Heart left ventricle (tissue), 16 donors: ENCODE results near the gene ZBTB34. TPM values are rescaled to one million over a fixed set of nuclear protein-coding genes. Genes with fewer than 3 reads are reported as not detected.
A peak's percentile ranks its signal among the peaks of the same experiment; 100 is the strongest.

Experiments
- ATAC-seq, 4 donors: fragments of 200-7000 bp; cut with Tn5 transposase; one replicate each; pipeline ENCODE4 v1.9.1; 2020 to 2022; ENCODE audit warnings: moderate library complexity in 4 of 4, mild to moderate bottlenecking in 3 of 4, moderate number of reproducible peaks in 1 of 4
- DNase-seq, 5 donors: peaks; one replicate each; pipeline ENCODE4 v3.0.0-alpha.2; 2020
- H3K27ac ChIP-seq, 12 donors: fragments of 200-600 bp; sonication (generic) in 4 of 12; one replicate each; pipeline versions ENCODE4 v1.5.0 to v1.8.0; 2016 to 2022; ENCODE audit warnings: mild to moderate bottlenecking in 2 of 12
- H3K27me3 ChIP-seq, 9 donors: fragments of 200-600 bp; sonication (generic) in 2 of 9; one replicate each; pipeline versions ENCODE4 v1.5.1 to v1.8.0; 2016 to 2022; ENCODE audit warnings: mild to moderate bottlenecking in 3 of 9
- H3K36me3 ChIP-seq, 9 donors: fragments of 200-600 bp; sonication (generic) in 2 of 9; one replicate each; pipeline versions ENCODE4 v1.5.0 to v1.8.0; 2018 to 2022; ENCODE audit warnings: mild to moderate bottlenecking in 2 of 9
- H3K4me1 ChIP-seq, 12 donors: fragments of 200-600 bp; sonication (generic) in 4 of 12; one replicate each; pipeline versions ENCODE4 v1.5.0 to v1.8.0; 2016 to 2022; ENCODE audit warnings: mild to moderate bottlenecking in 3 of 12
- H3K4me3 ChIP-seq, 12 donors: fragments of 200-600 bp; sonication (generic) in 4 of 12; one replicate each; pipeline versions ENCODE4 v1.5.0 to v1.8.0; 2017 to 2022; ENCODE audit warnings: mild to moderate bottlenecking in 9 of 12, moderate library complexity in 4 of 12
- H3K9me3 ChIP-seq, 12 donors: fragments of 200-600 bp; sonication (generic) in 4 of 12; one replicate each; pipeline versions ENCODE4 v1.5.0 to v1.8.0; 2016 to 2022; ENCODE audit warnings: mild to moderate bottlenecking in 1 of 12
- POLR2A ChIP-seq, 2 donors: fragments of 450-650 bp; IDR thresholded peaks; one replicate each; pipeline ENCODE4 v1.6.1; 2017; ENCODE audit warnings: antibody characterized with exemption in 2 of 2, mild to moderate bottlenecking in 2 of 2, moderate library complexity in 2 of 2
- WGBS, 4 donors: extraction: QIAGEN DNeasy Blood & Tissue Kit in 2 of 4; methylation state at CpG; one replicate each; pipeline versions ENCODE4 v1.1.5 to v1.1.7; 2013 to 2018; 5-methylcytosine and 5-hydroxymethylcytosine counted together
- intact Hi-C, 10 donors: fragments of 100-400 bp; cut with DNase I; formaldehyde crosslinking; loops; one replicate each; pipeline versions ENCODE4 v1.11.1 to v1.14.2; 2022
- polyA plus RNA-seq, 2 donors: library from polyadenylated mRNA; stranded (reverse); fragments of 200-250 nt; gene quantifications; one replicate each; pipeline ENCODE4 v1.2.3, GENCODE V29; 2013
- total RNA-seq, 9 donors: library from RNA; depleted of rRNA in 2 of 9; stranded (reverse); fragments of >200 nt in 2 of 9; fragmentation: NEBNext Ultra II Directional in 3 of 9; extraction: Animal tissue kit (Norgen Biotek cat#: 25700) in 3 of 9; gene quantifications; one replicate each; pipeline versions ENCODE4 v1.1.0 to v1.2.4, GENCODE V29; 2016 to 2023
- TF ChIP-seq, protein P1 (sequence below), 12 donors: fragments of 200-600 bp; sonication (generic) in 4 of 12; IDR thresholded peaks; one replicate each; pipeline versions ENCODE4 v1.5.0 to v1.8.0; 2018 to 2022; ENCODE audit warnings: antibody characterized with exemption in 12 of 12, mild to moderate bottlenecking in 5 of 12
- donor health status: ischemic (EF 13 %, LVEDD 7.1; RV severe dilation, severe dysfunction).
- donor health status: healthy with polysubstance abuse.
- donor health status: DM: no; HTN: yes; CAD: no.
- donor health status: DM: no; HTN: no; CAD: no.
- donor health status: ischemic (EF 25% LVEDD 6.9; RV normal size, moderate dysfunction).
- donor health status: ischemic (EF 25% LVEDD 5.7; RV mildly dilated, moderate dysfunction).
- donor health status: healthy.
- donor health status: DM: yes; HTN: yes; CAD: no.
- donor health status: ischemic (EF 35%, LVEDD 5.7; RV mildly dilated, moderate dysfunction).
- donor health status: nonischemic (EF 11% LVEDD 7.7; RV severe dilation, severe dysfunction).
- donor health status: DM: yes; HTN: yes; CAD: no.
- donor health status: PGD.
- donor health status: ischemic (EF 29% LVEDD 5.4; RV normal size, mild dysfunction).
- donor health status: nonischemic (EF 23%, LVEDD 6.1; RV moderate dilation, normal function).

The ZBTB34 gene
- total and polyA plus RNA-seq, 11 donors, result 2.2 to 8.2 (median 5.0) TPM

DNA sequence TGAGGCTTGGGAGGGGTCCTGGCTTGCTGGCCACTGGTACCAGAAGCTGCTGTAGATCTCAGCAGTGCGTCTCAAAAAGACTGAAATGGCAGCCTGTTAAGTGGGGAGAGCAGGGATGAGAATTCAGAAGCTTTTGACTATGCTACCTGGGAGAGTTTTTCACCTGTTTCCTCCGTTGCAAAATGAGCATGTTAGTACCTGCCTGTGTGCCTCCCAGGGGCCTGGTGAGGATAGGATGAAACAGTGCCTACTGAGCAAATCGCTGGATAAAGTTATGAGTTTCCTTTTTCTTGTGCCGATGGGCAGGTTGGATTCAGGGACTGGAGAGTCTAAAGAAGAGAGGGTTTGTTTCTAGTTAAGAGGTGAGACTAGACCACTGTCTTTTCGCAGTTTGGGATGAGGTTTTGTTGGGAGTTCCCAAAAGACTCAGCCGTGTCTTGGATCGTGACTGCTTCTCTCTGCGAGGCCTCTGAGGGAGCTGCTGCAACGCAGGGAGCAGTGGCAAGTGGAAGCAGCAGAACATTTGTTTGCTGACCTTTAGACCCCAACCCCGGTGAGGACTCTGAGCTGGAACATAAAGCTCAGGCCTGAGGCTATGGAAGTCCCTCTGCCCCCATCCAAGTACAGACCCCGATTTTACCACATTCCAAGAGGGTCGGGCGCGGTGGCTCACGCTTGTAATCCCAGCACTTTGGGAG lies 55.6 kb downstream of the ZBTB34 start:
- intact Hi-C loops, result loop anchor here in 2 of 10 donors (2.0 kb wide), 1 partner anchor 55 kb away; the partner anchor contains the start of gene ZBTB34 (in 2 of the 2)
- Histone ChIP-seq H3K4me1 (peaks cover 0 to 12% (median 7%) of the 10 kb centered on the region in 12 donors), H3K36me3 (no peaks in the 10 kb centered on the region), H3K27me3 (no peaks in the 10 kb centered on the region), H3K27ac (no peak overlapping the region), H3K9me3 (peaks cover 0 to 5% (median 0%) of the 10 kb centered on the region in 12 donors), H3K4me3 (peak overlapping the region in 3 of 12 donors; percentile 53 to 79 (median 78))
- no peak for TF ChIP-seq POLR2A (IDR thresholded peaks at IDR 0.05)
- TF ChIP-seq, protein P1, sequence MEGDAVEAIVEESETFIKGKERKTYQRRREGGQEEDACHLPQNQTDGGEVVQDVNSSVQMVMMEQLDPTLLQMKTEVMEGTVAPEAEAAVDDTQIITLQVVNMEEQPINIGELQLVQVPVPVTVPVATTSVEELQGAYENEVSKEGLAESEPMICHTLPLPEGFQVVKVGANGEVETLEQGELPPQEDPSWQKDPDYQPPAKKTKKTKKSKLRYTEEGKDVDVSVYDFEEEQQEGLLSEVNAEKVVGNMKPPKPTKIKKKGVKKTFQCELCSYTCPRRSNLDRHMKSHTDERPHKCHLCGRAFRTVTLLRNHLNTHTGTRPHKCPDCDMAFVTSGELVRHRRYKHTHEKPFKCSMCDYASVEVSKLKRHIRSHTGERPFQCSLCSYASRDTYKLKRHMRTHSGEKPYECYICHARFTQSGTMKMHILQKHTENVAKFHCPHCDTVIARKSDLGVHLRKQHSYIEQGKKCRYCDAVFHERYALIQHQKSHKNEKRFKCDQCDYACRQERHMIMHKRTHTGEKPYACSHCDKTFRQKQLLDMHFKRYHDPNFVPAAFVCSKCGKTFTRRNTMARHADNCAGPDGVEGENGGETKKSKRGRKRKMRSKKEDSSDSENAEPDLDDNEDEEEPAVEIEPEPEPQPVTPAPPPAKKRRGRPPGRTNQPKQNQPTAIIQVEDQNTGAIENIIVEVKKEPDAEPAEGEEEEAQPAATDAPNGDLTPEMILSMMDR (IDR thresholded peaks at IDR 0.05), result no peak
- 89 to 95% (median 91%) methylated on average over 15 of the region's 15 CpGs for WGBS, 4 donors
- DNase-seq (no peak), ATAC-seq (no peak)

DNA sequence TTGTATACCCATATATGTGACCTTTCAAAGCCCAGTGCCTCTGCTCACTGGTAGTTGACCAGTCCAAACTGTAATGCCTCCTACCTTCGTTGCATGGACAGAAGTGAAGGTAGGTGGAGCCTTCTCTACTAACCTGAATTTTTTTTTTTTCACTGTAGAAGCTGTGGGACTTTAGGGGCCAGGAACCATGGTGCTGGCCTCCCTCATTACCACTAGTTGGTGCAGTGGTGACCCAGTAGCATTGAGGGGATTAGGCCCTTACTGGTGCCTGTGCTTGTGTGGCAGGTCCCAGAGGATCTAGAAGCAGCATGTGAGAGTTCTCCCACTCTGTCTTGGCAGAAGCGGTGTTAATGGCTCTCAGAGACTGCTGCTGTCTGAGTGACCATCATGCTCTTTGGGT lies 56.5 kb downstream of the ZBTB34 start:
- Histone ChIP-seq H3K27ac (no peak overlapping the region), H3K9me3 (no peaks in the 10 kb centered on the region), H3K4me1 (peaks cover 0 to 12% (median 7%) of the 10 kb centered on the region in 12 donors), H3K27me3 (no peaks in the 10 kb centered on the region), H3K4me3 (no peak overlapping the region), H3K36me3 (no peaks in the 10 kb centered on the region)
- intact Hi-C loops, result no loop called here
- ATAC-seq (no peak), DNase-seq (no peak)
- TF ChIP-seq POLR2A (IDR thresholded peaks at IDR 0.05), result no peak
- TF ChIP-seq, protein P1 (IDR thresholded peaks at IDR 0.05), result no peak
- WGBS, 4 donors, result 72 to 77% (median 72%) methylated on average over 2 of the region's 2 CpGs

DNA sequence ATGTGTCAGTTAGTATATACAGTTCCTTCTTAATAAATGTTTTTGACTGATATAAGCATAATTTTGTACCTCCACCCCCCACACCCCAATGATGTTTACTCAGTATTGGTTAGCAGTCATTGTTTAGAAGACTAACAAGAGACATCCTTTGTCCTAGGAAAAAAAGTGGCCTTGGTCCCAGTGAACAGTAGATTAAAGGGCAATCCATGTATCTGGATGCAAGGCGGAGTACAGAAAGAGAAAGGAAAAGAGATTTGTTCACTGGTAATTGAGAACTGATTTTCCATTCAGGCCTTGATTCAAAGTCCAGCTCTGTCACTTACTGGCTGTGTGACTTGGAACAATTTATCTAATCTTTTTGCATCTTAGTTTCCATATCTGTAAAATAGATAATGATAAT lies 58.8 kb downstream of the ZBTB34 start:
- 76 to 94% (median 83%) methylated on average over 1 of the region's 1 CpG for WGBS, 4 donors

DNA sequence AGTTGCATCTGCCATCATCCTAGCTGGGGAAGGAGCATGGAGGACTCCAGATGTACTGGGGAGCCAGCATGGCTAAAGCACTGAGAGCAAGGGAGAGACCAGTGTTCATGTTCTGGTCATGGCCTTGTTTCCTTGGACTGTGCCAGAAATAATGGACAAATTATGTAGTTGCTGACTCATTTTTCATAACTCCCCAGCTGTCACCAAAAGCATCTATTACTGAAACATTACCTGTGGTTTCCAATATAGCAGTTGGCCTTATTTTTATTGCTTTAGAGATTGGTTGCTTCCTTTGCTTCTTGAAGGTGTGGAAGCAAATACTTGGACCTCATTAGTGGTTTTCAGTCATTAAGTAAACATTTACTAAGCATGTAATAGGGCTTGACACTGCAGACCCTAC lies 65.4 kb downstream of the ZBTB34 start:
- no peaks in the 10 kb centered on the region for H3K36me3 ChIP-seq
- no peak for DNase-seq
- no peak overlapping the region for H3K4me3 ChIP-seq
- ATAC-seq, result no peak
- intact Hi-C loops, result no loop called here
- no peaks in the 10 kb centered on the region for H3K9me3 ChIP-seq
- no peak for TF ChIP-seq POLR2A (IDR thresholded peaks at IDR 0.05)
- TF ChIP-seq, protein P1 (IDR thresholded peaks at IDR 0.05), result no peak
- no peak overlapping the region for H3K27ac ChIP-seq
- no peaks in the 10 kb centered on the region for H3K4me1 ChIP-seq
- no peaks in the 10 kb centered on the region for H3K27me3 ChIP-seq

More for the DNA sequence above, 58.8 kb downstream of the ZBTB34 start:
- Histone ChIP-seq H3K36me3 (no peaks in the 10 kb centered on the region), H3K27me3 (no peaks in the 10 kb centered on the region), H3K4me1 (peaks cover 0 to 9% (median 4%) of the 10 kb centered on the region in 12 donors), H3K27ac (no peak overlapping the region), H3K4me3 (no peak overlapping the region), H3K9me3 (no peaks in the 10 kb centered on the region)
- TF ChIP-seq, protein P1 (IDR thresholded peaks at IDR 0.05), result no peak
- no peak for TF ChIP-seq POLR2A (IDR thresholded peaks at IDR 0.05)
- no peak for ATAC-seq
- DNase-seq, result no peak
- intact Hi-C loops, result no loop called here
